Fibroblast of skin of right quadriceps (primary cell): ENCODE measurements around the gene RBM23.

Experiments used
- DNase-seq: peaks from one replicate; pipeline ENCODE4 v3.0.0-alpha.2; 2013

RBM23 gene

DNA sequence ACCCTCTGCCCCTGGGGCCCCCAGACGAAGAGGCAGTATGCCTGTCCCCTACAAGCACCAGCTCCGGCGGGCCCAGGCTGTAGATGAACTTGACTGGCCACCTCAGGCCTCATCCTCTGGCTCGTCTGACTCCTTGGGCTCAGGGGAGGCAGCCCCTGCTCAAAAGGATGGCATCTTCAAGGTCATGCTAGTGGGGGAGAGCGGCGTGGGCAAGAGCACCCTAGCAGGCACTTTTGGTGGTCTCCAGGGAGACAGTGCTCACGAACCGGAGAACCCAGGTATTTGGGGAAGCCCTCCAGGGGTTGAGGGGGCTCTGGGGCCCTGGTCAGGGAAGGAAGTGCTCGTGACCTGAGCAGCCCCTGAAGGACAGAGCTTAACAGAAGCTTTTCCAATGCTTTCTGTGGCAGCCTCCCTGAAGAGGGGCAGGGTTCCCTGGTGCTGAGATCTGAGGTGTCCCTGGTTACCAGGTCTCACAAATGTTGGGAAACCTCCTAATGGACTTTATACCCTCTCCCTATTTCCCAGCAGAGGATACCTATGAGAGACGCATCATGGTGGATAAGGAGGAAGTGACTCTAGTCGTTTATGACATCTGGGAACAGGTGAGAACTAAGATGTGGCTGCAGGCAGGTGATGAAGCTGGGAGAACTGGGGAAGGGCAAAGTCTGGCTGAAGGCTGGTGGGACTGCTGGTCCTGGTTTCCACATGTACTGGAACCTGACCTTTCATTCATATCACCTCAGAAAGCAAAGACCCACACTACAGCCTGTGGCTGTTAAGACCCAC is 34.0 kb downstream of the RBM23 start:
- DNase-seq, result no peak

- DNase-seq, result no peak
These were observed 34.7 kb downstream of the RBM23 start for GRCh38 chr14:22884076-22884737.

DNA sequence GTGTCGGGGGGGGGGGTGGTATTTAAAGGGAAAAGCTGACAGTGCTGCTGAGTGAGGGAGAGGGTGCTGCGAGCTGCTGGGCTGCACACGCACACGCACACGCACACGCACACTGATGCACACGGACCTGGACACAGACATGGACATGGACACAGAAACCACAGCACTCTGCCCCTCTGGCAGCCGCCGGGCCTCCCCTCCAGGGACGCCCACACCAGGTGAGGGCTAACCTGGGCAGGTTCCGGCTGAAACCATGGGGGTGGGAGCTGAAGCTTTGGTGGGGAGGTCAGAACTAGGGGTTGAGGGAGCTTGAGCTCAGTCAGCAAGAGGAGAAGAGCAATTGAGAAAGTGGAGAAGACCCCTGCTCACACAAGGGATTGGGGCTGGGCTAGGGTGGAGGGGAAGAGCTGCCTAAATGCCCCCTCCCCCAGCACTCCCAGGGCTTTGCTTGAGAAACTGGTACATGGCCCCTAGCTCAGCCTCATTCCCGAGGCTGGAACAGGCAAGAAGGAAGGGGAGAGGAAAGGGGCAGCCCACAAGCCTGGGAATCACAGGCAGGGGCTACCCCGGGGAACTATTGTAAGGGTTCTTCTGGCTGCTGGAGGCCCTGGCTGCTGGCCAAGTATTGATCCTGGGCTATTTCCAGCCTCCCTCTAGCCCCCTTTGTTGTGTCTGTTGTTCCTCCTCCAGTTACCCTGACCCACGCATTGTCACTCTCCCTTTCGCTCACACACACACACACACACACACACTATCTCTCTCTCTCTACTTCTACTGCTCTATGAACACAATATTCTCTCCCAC is 35.6 kb downstream of the RBM23 start, which contains the start of gene REM2:
Gene REM2, plus strand, starts transcription at position 50 of the 804 bp plus-strand sequence. Its CDS starts 66 bp downstream, at position 116.
- DNase-seq, result no peak

DNA sequence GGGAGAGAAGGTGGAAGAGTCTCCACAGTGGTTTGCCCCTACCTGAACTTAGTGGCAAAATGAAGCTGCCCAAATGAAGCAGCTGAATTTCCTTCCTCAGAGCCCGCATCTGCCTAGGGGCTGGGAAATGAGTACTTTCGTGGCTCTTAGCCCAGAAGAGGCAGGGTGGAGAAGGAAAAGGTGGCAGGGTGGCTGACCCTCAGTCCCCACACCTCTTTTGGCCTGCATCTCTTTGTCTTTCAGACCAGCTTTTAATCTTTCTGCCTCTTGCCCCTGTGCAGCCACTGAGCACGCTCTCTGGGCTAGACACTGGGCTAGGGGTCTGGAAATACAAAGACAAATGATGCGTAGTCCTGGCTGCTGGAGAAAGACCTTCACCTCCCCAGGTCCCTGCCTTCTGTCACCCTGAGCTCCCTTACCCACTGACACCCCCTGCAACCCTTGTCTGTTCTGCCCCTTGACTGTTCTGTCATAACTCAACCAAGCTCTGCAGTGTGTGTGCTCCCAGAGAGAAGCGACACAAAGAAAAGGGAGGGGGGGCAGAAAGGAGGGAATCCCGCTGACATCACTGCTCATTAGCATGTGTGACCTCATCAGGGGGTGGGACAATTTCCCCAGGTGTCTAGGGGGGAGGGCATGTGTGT is 36.3 kb downstream of the RBM23 start:
- DNase-seq, result peak; percentile 30

- DNase-seq, result no peak
These were observed 36.9 kb downstream of the RBM23 start for GRCh38 chr14:22882064-22882463.

GRCh38 chr14:22878271-22879246 is 40.4 kb downstream of the RBM23 start:
- DNase-seq, result no peak

GRCh38 chr14:22877000-22877501 is 41.9 kb downstream of the RBM23 start:
- DNase-seq, result no peak

DNA sequence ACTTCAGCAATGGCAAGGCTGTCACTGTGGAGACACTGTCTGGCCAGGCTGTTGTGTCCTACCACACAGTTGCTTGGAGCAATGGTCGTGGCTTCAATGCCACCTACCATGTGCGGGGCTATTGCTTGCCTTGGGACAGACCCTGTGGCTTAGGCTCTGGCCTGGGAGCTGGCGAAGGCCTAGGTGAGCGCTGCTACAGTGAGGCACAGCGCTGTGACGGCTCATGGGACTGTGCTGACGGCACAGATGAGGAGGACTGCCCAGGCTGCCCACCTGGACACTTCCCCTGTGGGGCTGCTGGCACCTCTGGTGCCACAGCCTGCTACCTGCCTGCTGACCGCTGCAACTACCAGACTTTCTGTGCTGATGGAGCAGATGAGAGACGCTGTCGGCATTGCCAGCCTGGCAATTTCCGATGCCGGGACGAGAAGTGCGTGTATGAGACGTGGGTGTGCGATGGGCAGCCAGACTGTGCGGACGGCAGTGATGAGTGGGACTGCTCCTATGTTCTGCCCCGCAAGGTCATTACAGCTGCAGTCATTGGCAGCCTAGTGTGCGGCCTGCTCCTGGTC is 43.1 kb downstream of the RBM23 start:
- no peak for DNase-seq

DNA sequence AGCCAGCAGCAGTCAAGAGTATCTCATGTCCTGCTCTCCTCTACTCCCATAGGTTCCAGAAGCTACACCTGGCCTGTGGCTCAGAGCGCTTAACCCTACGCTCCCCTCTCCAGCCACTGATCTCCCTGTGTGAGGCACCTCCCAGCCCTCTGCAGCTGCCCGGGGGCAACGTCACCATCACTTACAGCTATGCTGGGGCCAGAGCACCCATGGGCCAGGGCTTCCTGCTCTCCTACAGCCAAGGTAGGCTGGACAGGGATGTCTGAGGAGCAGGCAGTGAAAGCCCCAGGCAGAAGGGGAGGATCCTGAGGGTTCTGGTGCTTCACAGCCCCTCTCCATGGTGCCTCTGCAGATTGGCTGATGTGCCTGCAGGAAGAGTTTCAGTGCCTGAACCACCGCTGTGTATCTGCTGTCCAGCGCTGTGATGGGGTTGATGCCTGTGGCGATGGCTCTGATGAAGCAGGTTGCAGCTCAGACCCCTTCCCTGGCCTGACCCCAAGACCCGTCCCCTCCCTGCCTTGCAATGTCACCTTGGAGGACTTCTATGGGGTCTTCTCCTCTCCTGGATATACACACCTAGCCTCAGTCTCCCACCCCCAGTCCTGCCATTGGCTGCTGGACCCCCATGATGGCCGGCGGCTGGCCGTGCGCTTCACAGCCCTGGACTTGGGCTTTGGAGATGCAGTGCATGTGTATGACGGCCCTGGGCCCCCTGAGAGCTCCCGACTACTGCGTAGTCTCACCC is 43.8 kb downstream of the RBM23 start:
- DNase-seq, result no peak

DNA sequence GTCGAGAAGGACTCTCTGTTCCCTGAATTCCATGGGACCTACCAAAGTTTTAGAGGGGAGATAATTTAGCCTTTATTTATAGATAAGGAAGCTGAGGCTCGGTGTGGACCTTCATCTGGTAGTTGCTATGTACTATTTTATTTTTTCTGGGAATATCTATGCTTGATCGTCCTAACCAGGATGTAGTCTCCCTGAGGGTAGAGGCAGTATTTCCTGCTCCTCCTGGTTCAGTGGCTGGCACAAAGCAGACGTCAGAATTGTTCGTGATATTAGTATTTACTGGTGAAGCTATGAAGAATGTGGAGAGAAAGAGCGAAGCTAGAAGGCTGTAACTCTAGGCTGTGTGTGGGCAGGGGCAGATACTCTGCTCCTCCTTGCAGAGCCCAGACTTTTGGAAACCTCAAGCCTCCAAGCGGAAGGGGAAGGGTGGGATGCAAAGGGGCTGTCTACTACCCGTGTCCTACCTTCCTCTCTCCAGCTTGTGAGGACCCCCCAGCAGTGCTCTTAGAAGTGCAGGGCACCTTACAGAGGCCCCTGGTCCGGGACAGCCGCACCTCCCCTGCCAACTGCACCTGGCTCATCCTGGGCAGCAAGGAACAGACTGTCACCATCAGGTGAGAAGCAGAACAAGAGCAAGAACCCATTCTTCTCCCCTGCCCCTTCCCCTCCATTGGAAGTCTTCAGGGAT is 46.0 kb downstream of the RBM23 start:
- DNase-seq, result no peak

DNA sequence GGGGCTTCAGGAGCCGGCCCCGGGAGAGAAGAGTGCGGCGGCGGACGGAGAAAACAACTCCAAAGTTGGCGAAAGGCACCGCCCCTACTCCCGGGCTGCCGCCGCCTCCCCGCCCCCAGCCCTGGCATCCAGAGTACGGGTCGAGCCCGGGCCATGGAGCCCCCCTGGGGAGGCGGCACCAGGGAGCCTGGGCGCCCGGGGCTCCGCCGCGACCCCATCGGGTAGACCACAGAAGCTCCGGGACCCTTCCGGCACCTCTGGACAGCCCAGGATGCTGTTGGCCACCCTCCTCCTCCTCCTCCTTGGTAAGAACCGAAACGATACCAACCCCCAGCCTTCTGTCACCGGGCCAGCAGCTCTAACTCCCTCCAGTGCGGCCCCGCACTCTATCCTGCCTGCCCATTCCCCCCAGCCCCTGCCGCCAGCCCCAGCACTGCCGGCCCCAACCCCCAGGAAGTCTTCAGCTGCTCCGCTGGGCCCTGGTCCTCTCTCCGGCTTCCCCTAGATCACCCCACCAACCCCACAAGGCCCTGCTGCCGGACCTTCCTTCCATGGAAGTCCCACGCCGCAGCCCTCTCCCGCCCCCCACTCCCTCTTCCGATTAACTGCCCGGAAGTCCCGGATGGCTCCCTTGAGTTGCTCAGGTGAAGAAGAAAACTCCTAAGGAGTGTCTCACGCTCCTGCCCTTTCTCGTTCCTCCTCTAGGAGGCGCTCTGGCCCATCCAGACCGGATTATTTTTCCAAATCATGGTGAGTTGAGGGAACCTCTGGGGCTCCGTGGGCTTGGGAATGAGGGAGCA is 46.7 kb downstream of the RBM23 start:
- peak; percentile 79 for DNase-seq

GRCh38 chr14:22871224-22872032 is 47.5 kb downstream of the RBM23 start, which contains the start of gene LRP10:
LRP10 (plus strand) TSS chr14:22871740; CDS start chr14:22872304, 564 bp downstream.
- DNase-seq, result peak; percentile 69

GRCh38 chr14:22870811-22871223 is 48.1 kb downstream of the RBM23 start:
- no peak for DNase-seq

GRCh38 chr14:22866874-22867273 is 52.1 kb downstream of the RBM23 start:
- no peak for DNase-seq

GRCh38 chr14:22865424-22866405 is 53.2 kb downstream of the RBM23 start:
- DNase-seq, result no peak

DNA sequence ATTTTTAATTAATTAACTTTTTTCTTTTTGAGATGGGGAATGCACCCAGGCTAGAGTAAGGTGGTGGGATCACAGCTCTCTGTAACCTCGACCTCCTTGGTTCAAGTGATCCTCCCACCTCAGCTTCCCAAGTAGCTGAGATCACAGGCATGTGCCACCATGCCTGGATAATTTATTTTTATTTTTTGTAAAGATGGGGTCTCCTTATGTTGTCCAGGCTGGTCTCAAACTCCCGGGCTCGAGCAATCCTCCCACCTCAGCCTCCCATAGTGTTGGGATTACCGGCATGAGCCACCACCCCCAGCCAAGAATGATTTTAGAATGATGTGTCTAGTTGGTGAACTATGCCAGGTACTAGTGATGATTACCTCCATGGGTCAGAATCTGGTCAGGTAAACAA is 54.0 kb downstream of the RBM23 start:
- no peak for DNase-seq

DNA sequence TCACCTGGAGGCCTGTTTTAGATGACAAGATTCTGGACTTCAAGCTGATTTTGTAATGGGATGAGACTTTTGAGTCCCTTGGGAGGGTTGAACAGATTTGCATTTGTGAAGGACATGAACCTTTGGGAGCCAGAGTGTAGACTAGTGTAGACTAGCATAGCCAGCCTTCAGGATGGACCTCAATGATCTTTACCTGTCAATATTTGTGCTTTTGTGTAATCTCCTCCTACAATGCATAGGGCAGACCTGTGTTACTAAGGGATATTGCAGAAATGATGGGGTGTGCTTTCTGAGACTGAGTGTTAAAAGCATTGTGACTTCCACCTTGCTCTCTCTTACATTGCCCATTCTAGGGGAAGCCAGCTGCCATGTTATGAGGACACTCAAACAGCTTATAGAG is 57.3 kb downstream of the RBM23 start:
- no peak for DNase-seq
